Subcutaneous abdominal adipose tissue (tissue), 5 donors: Measurements from ENCODE around the gene TBX2.

ENCODE experiments used
- H3K27ac ChIP-seq: one replicate; pipeline ENCODE4 v1.7.0; 2013; ENCODE audit warnings: low read depth, mild to moderate bottlenecking, inconsistent platforms, low read length, moderate library complexity
- H3K27me3 ChIP-seq, 5 donors: one replicate each; pipeline ENCODE4 v1.7.0; 2013; ENCODE audit warnings: low read length in 5 of 5, inconsistent platforms in 1 of 5; ENCODE audit not compliant: control insufficient read depth in 5 of 5, insufficient read depth in 4 of 5
- H3K36me3 ChIP-seq, 5 donors: one replicate each; pipeline ENCODE4 v1.7.0; 2013; ENCODE audit warnings: low read length in 5 of 5; ENCODE audit not compliant: control insufficient read depth in 5 of 5, insufficient read depth in 5 of 5
- H3K4me1 ChIP-seq, 5 donors: one replicate each; pipeline ENCODE4 v1.7.0; 2013; ENCODE audit warnings: low read length in 5 of 5, mild to moderate bottlenecking in 3 of 5, moderate library complexity in 1 of 5; ENCODE audit not compliant: control insufficient read depth in 5 of 5, insufficient read depth in 5 of 5
- H3K4me3 ChIP-seq, 5 donors: one replicate each; pipeline ENCODE4 v1.7.0; 2013; ENCODE audit warnings: low read length in 5 of 5, low read depth in 1 of 5
- H3K9ac ChIP-seq, 5 donors: one replicate each; pipeline ENCODE4 v1.7.0; 2013; ENCODE audit warnings: low read length in 5 of 5, mild to moderate bottlenecking in 4 of 5, moderate library complexity in 3 of 5
- H3K9me3 ChIP-seq, 5 donors: one replicate each; pipeline ENCODE4 v1.7.0; 2013; ENCODE audit warnings: low read length in 5 of 5; ENCODE audit not compliant: control insufficient read depth in 5 of 5
- donor health status: healthy.
- donor health status: healthy.
- donor health status: healthy.
- donor health status: healthy.
- donor health status: healthy.

Gene TBX2

DNA sequence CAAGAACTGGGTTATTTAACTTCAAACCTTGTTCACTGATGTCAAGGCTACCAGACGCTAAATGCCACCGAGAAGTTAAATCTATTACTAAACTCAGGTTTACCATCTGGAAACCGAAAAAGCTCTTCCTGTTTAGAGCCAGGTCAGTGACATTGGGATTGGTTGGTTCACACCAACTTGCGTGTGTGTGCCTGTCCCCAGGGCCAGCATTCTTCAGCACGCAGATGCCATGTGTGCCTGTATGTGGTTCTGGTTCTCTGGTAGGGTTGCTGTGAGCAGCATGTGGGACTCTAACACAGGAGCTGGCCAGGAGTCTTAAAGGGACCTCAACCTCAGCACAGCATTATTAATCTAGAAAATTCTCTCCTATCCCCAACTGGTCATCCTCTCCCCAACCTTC is 18.1 kb upstream of the TBX2 start:
- peaks cover 9 to 71% (median 35%) of the 10 kb centered on the region in 5 donors for H3K4me1 ChIP-seq
- H3K9ac ChIP-seq, result no peak overlapping the region
- no peaks in the 10 kb centered on the region for H3K36me3 ChIP-seq
- no peak overlapping the region for H3K27ac ChIP-seq
- H3K9me3 ChIP-seq, result no peaks in the 10 kb centered on the region
- H3K27me3 ChIP-seq, result no peaks in the 10 kb centered on the region
- no peak overlapping the region for H3K4me3 ChIP-seq

DNA sequence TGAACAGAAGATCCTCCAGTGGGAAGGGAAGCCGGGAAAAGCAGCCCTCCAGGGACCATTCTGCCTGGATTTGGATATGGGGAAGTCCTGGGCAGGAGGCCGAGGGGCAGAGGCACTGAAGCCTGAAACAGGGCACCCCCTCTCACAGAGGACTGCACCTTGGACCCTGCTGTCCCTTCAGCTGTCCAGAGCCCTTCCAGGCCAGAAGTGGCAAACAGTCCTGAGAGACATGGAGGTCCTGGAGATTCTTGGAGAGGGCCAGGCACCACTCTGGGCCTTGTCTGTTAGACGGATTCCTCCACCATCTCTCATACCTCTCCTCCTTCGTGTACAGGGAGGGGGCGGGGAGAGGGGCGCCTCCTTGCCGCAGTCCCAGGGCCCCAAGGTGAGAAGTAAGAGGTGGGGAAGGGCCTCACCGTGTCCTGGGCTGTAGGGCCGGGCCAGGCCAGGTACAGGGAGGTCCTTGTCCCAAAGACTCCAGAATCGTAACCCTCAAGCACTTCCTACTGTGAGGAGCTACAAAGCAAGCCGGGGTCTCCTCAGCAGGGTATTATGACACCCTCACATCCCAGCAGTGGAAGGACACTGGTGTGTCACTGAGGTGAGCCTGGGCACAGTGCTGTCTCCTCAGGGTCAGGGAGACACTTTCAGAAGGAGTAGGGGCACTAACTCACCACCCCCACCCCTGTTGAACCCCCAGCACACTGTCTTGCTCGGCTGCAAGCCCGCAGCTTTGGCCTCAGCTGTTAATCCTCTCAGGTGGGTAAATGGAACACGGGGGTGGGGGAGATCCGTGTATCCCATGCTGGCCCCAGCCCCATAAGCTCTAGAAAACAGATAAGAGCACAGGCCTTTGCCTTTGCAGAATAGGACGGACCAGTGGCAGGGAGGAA is 16.6 kb upstream of the TBX2 start:
- H3K4me1 ChIP-seq, result peaks cover 6 to 61% (median 35%) of the 10 kb centered on the region in 5 donors
- H3K36me3 ChIP-seq, result no peaks in the 10 kb centered on the region
- H3K27me3 ChIP-seq, result no peaks in the 10 kb centered on the region
- peak overlapping the region; percentile 70 for H3K27ac ChIP-seq
- H3K9ac ChIP-seq, result peak overlapping the region in 2 of 5 donors; percentile 16 to 48
- H3K9me3 ChIP-seq, result no peaks in the 10 kb centered on the region
- peak overlapping the region in 1 of 5 donors; percentile 6 for H3K4me3 ChIP-seq

DNA sequence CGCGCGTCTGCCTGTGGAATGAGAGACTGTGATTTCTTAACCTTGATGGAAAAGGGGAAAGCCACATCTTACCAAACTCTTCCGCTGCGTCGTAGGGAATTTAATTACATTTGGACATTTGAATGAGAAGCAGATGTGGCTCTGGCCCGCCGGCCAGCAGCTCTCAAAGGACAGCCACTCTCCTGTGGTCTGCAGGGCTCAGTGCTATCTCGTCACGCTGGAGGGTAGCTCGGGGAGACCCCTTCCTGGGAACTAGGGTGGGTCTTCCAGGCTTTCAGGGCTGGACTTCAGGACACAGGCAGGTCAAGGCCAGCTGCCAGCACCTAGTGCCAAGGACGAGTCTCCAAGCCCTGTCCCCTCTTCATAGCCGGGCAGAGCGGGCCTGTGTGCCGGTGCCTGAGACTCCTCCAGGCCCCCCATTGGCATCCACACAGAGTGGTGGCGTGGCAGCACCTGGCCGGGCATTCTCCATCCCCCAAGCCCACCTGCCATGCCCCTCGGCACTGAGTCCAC is 15.9 kb upstream of the TBX2 start:
- peak overlapping the region; percentile 70 for H3K27ac ChIP-seq
- H3K4me1 ChIP-seq, result peaks cover 6 to 54% (median 34%) of the 10 kb centered on the region in 5 donors
- H3K4me3 ChIP-seq, result no peak overlapping the region
- H3K27me3 ChIP-seq, result no peaks in the 10 kb centered on the region
- H3K36me3 ChIP-seq, result no peaks in the 10 kb centered on the region
- H3K9ac ChIP-seq, result peak overlapping the region in 2 of 5 donors; percentile 44 to 48
- no peaks in the 10 kb centered on the region for H3K9me3 ChIP-seq

DNA sequence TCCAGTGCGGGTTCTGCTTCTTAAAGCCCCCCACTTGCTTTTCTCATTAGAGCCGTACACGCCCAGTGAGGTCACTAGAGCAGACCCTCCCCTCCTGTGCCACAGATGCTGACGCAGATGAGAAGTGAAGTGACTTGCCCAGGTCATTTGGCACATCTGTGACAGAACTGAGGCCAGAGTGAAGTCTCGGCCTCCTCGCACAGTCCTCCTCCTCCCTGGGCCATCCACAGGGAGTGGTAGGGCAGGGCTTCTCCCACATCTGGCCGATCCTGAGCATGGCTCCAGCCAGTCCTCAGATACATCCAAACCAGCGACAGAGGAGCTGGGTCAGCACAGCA is 15.3 kb upstream of the TBX2 start:
- H3K27ac ChIP-seq, result peak overlapping the region; percentile 70
- H3K4me1 ChIP-seq, result peaks cover 4 to 49% (median 29%) of the 10 kb centered on the region in 5 donors
- H3K9me3 ChIP-seq, result no peaks in the 10 kb centered on the region
- H3K4me3 ChIP-seq, result no peak overlapping the region
- no peaks in the 10 kb centered on the region for H3K27me3 ChIP-seq
- no peaks in the 10 kb centered on the region for H3K36me3 ChIP-seq
- H3K9ac ChIP-seq, result peak overlapping the region in 1 of 5 donors; percentile 48

DNA sequence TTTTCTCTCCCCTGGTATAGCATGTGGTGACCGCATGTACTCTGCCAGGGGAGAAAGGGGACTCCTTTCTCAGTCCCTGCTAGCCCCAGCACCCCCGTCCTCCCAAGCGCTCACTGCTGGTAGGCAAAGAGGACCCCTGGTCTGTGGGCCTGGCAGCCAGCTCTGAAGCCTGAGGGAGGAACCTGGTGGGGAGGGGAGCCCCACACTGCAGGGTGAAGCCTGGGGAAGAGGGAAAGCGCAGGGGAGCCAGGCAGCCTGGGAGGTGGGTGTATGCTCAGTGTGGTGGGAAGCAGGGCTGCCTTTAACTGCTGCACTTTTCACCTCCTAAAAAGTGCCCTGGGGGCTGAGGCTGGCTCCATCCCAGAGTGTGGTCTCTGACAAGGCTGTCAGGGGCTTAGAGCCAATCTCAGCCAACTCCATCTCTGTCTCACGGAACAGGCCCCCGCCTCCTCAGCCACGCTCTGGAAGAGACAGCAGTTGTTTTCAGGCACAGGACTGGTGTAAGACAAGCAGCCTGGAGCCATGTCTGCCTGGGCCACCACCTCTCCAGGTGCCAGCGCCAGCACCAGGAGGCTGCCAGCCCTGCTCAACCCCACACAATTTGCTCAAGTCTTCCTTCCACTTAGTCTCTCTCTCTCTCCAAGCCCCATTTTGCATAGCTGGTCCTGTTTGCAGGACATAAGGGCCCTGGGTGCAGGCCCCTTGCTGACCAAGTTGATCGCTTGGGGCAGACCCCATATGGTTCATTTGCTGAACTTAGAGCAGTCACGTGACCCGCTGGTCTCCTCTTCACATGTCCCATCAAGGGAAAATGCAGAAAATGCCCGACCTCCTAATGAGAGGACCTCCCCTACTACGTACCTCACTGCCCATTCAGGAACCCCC is 14.7 kb upstream of the TBX2 start:
- Histone ChIP-seq H3K36me3 (no peaks in the 10 kb centered on the region), H3K27ac (no peak overlapping the region), H3K27me3 (no peaks in the 10 kb centered on the region), H3K4me1 (peaks cover 4 to 49% (median 31%) of the 10 kb centered on the region in 5 donors), H3K9me3 (no peaks in the 10 kb centered on the region), H3K9ac (no peak overlapping the region), H3K4me3 (no peak overlapping the region)

DNA sequence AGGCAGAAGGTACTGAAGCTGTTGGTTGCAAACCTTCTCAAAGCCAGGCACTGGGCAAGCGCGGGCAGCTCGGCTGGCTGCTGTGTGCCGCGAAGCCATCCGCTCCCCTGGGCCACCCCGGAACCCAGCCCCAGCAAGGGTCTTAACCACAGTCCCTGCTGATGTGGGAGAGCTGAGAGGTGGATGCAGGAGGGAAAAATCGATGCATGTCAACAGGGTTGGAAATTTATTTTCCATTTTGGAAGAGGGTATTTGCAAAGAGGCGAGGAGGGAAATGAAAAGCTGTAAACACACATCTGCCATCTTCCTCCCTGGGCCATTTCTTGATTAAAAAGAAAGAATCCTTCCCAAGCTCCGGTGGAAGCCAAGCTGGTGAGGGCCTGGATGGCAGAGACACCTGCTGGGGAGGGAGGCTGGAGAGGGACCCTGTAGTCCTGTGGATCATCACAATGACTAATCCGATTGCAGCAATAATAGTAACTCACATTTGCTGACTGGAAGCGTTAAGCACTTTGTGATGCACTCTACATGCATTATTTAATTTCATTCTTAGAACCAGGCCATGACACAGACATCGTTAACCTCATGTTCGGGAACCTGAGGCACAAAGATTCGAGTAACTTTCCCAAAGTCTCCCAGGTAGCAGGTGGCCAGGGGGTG is 13.9 kb upstream of the TBX2 start:
- Histone ChIP-seq H3K27me3 (no peaks in the 10 kb centered on the region), H3K27ac (no peak overlapping the region), H3K36me3 (no peaks in the 10 kb centered on the region), H3K9ac (no peak overlapping the region), H3K4me3 (no peak overlapping the region), H3K9me3 (no peaks in the 10 kb centered on the region), H3K4me1 (peaks cover 4 to 44% (median 31%) of the 10 kb centered on the region in 5 donors)

DNA sequence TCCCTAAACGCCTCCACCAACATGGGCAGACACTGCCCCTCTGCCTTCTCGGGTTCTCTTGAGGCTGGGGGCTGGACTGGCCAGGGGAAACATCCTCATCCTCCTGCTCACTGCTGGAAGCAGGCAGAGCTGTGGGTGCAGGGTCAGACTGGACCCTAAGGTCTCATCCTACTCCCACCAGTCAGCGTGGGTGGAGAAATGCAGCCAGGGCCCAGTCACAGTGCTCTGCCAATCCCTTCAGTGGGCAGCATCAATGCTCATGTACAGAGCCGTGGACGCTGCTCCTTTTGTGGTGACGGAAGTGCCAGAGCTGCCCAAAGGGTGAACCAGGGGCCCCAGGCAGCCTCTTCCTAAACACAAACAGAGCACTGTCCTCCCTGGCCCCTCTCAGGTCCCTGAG is 13.4 kb upstream of the TBX2 start:
- no peaks in the 10 kb centered on the region for H3K9me3 ChIP-seq
- no peaks in the 10 kb centered on the region for H3K27me3 ChIP-seq
- no peak overlapping the region for H3K9ac ChIP-seq
- no peaks in the 10 kb centered on the region for H3K36me3 ChIP-seq
- H3K27ac ChIP-seq, result no peak overlapping the region
- H3K4me3 ChIP-seq, result no peak overlapping the region
- peaks cover 4 to 42% (median 31%) of the 10 kb centered on the region in 5 donors for H3K4me1 ChIP-seq

DNA sequence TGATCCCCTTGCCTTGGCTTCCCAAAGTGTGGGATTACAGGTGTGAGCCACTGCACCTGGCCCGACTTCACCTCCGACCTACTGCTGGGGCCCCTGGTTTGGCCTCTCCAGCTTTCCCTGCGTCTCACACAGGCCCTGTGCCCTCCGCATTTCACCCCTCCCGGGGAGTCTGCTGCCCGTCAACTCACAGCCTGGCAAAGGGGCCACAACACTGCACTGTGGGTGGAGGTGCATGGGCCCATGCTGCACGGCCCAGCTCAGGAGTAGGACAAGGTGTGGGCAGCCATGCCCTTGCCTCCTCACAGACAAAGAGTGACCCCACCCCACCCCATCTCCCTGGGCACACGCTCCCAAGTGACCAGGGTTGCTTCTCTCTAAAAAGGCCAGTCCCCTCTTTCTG is 12.6 kb upstream of the TBX2 start:
- Histone ChIP-seq H3K9ac (no peak overlapping the region), H3K9me3 (no peaks in the 10 kb centered on the region), H3K36me3 (peaks cover 0 to 2% (median 0%) of the 10 kb centered on the region in 5 donors), H3K27ac (no peak overlapping the region), H3K27me3 (no peaks in the 10 kb centered on the region), H3K4me3 (no peak overlapping the region), H3K4me1 (peaks cover 4 to 36% (median 31%) of the 10 kb centered on the region in 5 donors)

DNA sequence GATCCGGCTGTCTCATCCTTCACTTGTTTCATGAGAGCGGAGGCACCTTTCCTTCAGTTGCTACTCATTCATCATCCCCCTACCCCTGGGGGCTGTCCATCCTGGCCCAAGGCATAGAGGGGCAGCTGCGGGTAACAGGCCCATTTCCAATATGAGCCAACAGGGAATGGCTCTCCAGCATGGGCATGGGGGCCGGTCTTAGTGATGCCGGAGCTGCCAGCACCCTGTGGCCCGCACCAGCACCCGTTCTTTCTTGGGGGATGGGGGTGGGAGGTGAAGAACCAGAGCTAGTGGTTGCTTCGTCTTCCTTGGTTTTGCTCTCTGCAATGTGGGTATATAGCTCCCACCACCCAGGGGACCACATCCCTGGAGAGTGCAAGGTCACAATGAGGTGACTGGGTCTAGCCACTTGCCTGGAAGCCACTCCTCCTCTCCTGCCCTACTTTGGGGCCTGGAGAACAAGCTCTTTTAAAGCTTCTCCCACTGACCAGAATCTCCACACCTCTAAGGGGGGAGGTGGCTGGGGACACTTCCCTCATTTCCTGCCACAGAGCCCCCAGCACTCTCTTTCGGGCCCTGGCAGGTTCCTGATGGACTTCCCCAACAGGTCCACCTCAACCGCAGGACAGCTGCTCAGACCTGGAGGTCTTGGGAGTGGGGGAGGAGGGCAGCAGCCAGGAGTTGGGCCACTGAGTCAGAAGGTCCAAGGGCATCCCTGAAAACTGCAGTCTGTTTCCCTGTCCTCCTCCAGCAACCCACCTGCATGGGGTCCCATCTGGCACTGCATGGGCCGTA is 11.9 kb upstream of the TBX2 start:
- Histone ChIP-seq H3K4me3 (no peak overlapping the region), H3K27ac (no peak overlapping the region), H3K9me3 (no peaks in the 10 kb centered on the region), H3K4me1 (peaks cover 4 to 32% (median 31%) of the 10 kb centered on the region in 5 donors), H3K36me3 (peaks cover 0 to 4% (median 3%) of the 10 kb centered on the region in 5 donors), H3K27me3 (no peaks in the 10 kb centered on the region), H3K9ac (no peak overlapping the region)
